HT1080 (cell line): Measurements from ENCODE around the gene RALGAPB. TPM values are rescaled to one million over a fixed set of nuclear protein-coding genes. Genes with fewer than 3 reads are reported as not detected.
"Not testable (repeated sequence)": the region's sequence is repeated elsewhere in the genome, so short reads cannot be mapped to it uniquely, and the experiment has no call there.

ENCODE experiments used
- DNase-seq: peaks from one replicate; pipeline ENCODE4 v3.0.0-alpha.2; 2015; ENCODE audit warnings: low read depth
- total RNA-seq: library from RNA; depleted of rRNA; stranded (reverse); fragments of >200 nt; shearing (Covaris generic); gene quantifications from 2 replicates; pipeline ENCODE4 v1.2.3, GENCODE V29; 2014

RALGAPB gene
- total RNA-seq, 1 experiment from 2014 or later = 15.5 TPM

DNA sequence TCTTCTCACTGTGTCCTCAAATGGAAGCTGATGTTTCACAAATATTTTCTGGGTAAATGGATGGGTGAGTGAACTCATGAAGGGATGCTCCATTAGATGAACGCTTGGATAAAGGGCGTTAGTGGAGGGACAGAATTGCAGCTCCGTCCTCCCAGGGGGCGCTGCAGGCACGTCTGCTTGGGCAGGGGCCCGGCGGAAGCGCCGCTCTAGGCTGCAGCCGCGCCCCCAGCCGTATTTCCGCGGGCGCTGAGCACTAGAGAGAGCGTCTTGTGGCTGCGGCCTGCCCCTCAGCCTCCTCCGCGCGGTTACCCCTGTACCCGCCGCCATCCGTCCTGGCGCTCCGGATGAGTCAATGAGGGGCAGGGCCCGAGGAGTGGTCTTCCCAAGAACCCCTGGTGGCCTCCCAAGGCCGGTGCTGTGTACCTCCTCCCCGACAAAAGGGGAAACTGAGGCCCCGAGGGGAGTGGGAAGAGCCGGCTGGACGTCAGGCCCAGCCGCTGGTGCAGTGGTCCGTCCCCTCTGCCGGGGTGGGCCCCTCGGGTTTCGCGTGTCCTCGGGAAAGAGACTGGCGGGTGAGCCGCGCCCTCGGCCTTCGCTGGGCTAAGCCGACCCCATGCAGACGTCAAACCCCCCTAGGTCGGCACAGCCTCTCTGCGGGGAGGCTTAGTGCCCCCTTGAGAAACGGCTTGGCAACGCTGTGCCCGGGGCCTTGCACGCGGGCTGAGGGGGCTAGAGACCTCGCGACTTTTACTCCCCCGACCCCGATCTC, 26.0 kb upstream of the RALGAPB start:
- DNase-seq = peak; percentile 86

DNA sequence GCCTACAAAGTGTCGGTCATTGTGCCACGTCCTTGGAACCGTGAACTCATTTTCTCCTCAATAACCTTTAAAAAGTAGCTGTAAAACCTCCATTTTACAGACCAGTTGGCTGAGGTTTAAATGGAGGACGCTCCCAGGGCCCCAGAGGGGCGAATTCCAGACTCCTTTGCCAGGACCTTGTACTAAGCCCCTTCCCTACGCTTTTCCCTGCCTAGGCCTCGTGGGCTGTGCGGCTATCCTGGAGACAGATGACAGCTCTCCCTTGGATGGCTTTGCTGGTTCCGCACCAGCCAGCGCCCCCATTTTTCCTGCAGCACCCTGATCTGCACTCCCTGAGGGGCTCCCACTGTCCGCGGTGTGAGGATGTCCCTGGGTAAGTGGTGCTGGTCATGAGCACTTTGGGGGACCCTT, 25.4 kb upstream of the RALGAPB start:
- no peak for DNase-seq

DNA sequence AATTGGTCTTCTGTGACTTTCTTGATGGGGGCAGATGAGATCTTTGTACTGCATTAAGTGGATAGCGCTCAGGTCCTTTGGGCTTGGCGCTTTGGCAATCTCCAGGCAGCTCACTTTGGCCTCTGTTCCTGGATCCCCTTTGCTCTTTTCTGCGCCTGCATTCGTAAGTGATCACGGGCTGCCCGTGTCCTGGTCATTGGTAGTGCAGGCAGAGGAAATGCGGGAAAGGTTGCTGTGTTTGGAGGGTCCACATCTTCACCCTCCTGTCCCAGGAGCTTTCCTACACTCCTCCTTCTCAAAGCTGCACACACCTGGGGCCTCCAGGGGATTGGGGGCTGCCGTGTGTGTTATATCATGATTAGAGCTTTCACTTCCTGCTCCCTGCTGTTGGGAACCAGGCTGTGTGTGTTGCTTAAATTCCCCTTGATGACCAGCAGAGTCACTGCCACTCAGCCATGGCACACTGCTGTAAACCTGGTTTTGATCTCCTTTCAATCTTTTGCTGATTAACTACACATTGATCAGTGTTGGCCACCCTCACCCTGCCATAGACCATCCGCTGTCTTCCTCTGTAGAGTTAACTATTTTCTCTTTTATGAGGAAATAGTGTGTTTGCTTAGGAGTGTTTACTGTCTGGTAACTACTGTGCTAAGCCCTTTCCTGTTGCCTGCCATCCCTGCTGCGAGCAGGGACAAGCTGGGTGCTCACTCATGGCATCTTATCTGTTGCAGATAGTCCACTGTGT, 24.5 kb upstream of the RALGAPB start:
- DNase-seq = no peak

DNA sequence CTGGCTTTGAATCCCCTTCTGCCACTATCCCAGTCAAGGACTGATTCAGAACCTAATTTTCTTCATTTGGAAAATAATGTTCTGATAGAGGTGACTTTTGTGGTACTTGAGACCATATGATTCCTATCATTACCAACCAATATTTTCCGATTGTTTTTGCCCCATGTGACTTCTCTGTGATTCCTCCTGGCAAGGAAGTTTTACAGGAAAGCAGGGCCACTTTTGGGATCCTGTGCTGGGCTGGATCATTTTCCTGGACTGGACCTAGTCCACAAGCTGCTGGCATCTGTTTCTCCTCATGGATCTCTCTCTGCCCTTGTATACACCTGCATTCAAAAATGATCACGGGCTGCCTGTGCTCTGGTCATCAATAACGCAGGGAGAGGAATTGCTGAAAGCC, 23.6 kb upstream of the RALGAPB start:
- no peak for DNase-seq

DNA sequence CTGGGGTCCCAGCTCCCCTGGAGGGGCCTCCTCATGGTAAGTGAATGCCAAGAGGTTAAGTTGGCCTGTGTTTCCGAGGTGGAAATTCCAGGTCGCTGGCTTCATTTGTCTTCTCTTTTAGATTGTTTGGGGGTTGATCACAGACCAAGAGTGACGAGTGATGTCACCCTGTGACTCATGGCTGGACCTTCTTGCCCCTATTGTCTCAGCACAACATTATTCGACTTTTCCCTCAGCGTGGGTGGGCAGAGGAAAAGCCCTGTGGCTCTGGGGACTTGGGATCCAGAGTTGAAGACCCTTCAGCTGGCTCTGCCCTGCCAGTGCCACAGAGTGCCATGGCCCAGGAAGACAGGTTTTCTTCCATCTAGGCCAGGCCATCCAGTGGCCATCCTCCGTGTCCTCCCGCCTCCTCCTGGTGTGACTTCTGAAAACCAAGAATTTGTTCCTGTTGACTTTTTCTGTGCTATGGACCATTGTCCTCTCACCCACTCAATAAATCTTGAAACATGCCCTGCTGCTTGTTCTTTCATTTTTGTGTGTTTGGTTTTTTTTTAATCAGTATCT, 22.1 kb upstream of the RALGAPB start:
- peak; percentile 79 for DNase-seq

DNA sequence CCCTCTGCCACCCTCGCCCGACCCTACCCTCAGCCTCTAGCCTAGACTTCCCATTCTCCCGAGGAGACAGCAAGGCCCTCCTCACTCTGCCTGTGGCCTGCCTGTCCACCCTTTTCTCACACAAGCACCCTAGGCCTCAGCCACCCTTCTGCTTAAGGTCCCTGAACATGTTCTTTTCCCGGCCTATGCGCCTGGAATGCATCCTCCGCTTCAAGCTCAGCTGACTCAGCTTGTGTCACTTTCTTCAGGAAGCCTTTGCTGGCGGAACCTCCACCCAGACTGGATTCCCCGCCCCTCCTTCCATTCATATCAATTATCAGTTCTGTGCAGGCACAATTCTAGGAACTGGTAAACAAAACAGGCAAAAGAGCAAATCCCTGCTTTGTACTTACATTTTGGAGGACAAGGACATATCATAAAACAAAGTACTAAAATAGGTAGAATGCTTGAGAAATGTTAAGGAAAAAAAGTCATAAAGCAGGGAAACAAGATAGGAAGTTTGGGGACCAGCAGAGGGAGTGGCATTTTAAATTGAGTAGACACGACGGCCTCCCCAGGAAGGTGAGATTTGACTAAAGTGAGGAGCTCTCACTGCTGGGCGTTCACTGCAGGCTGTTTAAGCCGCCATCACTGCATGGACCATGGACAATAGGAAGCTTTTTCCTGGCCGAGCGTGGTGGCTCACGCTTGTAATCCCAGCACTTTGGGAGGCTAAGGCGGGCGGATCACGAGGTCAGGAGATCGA, 19.6 kb upstream of the RALGAPB start:
- peak; percentile 74 for DNase-seq

DNA sequence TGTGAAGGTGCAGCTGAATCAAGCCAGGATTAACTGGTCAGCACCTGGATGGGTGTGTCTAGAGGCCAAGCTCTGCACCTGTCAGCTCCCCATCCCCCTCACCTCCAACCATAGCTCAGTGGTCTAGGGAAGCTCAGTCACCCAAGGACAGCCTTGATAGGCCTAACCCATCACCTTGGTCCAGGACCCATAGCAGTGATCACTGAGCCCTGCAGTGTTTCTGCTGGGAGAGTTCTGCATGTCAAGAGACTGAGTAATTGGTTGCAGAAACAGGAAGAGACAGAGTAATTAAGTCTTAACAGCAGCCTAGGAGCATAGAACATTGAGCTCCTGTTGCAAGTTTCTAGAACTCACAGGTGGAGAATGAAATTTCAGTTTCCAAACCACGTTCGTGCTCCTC, 18.7 kb upstream of the RALGAPB start:
- no peak for DNase-seq

DNA sequence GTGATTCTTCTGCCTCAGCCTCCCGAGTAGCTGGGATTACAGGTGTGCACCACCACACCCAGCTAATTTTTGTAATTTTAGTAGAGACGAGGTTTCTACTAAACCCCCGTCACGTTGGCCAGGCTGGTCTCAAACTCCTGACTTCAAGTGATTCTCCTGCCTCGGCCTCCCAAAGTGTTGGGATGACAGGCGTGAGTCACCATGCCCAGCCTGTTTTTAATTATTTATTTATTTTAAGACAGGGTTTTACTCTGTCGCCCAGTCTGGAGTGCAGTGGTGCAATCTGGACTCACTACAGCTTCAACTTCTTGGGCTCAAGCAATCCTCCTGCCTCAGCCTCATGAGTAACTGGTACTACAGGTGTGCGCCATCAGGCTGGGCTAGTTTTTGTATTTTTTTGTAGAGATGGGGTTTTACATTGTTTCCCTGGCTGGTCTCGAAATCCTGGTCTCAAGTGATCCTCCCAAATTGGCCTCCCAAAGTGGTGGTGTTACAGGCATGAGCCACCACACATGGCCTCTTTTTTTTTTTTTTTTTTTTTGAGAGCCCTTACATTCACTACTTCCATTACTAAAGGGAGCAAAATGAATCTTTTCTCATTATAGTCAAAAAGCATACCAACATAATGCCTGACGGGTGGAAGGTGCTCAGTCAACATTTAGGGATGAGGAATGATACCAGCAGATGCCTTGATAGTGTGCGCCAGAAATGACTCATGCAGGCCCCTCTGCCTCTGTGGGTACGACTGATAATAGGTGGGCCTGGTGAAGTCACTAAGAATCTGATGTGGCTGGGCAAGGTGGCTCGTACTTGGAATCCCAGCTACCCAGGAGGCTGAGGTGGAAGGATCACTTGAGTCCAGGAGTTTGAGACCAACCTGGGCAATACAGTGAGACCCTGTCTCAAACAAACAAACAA, 17.8 kb upstream of the RALGAPB start:
- DNase-seq = no peak

DNA sequence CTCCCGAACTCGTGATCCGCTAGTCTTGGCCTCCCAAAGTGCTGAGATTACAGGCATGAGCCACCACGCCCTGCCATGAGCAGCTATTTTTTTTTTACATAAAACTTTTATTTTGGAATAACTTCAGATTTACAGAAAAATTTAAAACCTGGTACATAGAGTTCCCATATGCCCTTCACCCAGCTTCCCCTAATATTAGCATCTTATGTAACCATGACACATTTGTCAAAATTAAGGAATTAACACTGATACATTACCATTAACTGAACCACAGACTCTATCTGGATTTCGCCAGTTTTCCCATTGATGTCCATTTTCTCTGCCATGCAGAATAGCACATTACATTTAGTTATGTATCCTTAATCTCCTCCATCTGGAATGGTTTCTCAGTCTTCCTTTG, 14.3 kb upstream of the RALGAPB start:
- no peak for DNase-seq

DNA sequence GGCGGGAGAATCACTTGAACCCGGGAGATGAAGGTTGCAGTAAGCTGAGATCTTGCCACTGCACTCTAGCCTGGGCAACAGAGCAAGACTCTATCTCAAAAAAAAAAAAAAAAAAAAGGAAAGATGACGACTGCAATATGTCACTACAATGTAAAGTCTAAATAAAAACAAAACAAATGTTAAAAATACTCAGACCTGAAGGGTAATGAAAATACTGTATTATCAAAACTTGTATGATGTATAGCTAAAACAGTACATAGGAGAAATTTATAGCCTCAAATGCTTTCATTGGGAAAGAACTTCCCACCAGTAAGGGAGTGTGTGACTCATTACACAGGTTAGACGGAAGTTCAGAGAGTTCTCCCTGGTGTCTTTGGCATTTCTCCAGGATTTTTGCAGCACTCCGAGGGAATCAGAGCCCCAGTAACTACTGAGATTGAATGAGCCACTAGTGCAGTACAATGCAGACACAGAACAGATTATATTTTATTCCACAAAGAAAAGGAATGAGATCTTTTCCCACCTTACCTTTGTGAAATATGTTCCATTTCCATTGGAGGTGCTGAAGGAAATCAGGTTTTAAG, 12.5 kb upstream of the RALGAPB start:
- DNase-seq = peak; percentile 81

DNA sequence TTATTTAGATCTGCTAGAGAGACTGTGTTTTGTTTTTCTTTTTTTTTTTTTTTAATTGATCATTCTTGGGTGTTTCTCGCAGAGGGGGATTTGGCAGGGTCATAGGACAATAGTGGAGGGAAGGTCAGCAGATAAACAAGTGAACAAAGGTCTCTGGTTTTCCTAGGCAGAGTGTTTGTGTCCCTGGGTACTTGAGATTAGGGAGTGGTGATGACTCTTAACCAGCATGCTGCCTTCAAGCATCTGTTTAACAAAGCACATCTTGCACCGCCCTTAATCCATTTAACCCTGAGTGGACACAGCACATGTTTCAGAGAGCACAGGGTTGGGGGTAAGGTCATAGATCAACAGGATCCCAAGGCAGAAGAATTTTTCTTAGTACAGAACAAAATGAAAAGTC, 12.0 kb upstream of the RALGAPB start:
- DNase-seq = not testable (repeated sequence)

DNA sequence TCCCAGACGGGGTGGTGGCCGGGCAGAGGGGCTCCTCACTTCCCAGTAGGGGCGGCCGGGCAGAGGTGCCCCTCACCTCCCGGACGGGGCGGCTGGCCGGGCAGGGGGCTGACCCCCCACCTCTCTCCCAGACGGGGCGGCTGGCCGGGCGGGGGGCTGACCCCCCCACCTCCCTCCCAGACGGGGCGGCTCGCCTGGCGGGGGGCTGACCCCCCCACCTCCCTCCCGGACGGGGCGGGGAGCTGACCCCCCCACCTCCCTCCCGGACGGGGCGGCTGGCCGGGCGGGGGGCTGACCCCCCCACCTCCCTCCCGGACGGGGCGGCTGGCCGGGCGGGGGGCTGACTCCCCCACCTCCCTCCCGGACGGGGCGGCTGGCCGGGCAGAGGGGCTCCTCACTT, 11.5 kb upstream of the RALGAPB start:
- not testable (repeated sequence) for DNase-seq

DNA sequence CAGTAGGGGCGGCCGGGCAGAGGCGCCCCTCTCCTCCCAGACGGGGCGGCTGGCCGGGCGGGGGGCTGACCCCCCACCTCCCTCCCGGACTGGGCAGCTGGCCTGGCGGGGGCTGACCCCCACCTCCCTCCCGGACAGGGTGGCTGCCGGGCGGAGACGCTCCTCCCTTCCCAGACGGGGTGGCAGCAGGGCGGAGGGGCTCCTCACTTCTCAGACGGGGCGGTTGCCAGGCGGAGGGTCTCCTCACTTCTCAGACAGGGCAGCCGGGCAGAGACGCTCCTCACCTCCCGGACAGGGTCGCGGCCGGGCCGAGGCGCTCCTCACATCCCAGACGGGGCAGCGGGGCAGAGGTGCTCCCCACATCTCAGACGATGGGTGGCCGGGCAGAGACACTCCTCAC, 11.1 kb upstream of the RALGAPB start:
- not testable (repeated sequence) for DNase-seq

DNA sequence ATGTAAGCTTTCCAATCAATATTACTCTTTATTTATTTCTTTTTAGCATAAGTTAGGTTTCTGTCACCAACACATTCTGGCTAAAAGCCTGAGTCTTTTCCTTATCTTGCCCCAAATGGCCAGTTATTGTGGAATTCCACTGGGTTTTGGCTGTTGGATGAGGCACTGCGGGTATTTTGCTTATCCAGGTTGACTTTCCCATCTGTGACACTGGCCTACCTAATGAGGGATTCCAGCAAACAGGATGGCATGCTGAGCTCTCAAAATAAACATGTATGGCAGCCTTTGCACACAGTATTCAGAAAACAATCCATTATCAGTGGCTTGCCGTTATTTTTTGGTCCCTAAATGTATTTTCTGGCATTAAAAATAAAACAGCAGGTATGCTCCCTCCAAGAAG, 6.5 kb upstream of the RALGAPB start:
- DNase-seq = no peak

DNA sequence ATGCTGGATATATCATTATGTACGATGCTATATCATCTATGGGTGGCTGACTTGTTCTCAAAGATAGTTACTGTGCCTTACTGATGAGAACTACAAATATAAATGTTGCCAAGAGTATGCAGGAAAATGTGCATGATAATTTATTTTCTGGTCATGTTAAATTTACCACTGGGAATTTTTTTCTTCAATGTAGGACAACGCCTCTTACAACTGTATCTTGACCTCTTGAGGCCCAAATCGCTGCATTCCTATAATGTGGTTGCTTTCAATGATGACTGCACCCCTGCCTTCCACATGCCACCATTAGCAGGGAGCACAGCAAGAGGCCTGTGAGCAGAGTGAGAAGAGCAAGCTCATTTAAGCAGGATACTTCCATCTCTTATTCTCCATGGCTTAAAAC, 5.7 kb upstream of the RALGAPB start:
- DNase-seq = no peak

DNA sequence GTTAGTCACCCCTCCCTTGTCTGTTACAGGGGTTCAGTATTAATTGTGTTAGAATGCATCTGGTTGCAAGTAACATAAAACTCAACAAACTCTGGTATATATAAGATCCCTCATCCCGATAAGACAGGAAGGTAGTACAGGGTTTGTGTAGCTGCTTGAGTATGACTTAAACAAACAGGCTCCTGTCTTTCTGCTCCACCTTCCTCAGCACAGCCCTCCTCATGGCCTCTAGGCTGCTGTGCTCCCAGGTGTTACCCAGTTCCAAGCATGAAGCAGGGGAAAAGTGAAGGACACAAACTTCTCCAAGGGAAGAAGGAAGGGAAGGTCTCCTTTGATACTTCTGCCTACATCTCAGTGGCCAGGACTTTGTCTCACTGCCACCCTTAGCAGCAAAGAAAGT, 1.4 kb upstream of the RALGAPB start:
- no peak for DNase-seq

DNA sequence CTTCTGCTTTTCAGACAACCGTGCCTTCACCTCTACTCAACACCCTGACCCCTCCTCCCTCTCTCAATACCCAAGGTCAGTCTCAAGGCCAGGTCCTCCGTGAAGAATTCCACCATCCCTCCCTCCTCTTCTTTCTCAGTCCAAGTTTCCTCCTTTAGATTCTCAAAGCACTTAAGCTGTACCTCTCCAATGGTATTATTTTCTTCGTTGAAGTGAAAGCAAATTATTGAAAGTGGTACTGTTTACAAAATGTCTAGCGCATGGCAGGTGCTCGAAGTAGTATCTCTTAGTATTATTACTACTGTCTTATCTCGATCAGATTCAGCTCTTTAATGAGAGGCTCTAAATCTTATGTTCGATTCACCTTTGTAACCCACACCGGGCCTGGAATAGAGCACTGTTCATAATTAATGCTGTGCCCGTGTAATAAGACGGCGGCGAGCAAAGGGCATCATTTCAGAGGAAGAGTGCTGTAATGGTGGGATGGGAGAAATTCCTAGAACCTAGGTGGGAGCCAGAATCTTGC, 593 bp upstream of the RALGAPB start:
- DNase-seq = no peak

DNA sequence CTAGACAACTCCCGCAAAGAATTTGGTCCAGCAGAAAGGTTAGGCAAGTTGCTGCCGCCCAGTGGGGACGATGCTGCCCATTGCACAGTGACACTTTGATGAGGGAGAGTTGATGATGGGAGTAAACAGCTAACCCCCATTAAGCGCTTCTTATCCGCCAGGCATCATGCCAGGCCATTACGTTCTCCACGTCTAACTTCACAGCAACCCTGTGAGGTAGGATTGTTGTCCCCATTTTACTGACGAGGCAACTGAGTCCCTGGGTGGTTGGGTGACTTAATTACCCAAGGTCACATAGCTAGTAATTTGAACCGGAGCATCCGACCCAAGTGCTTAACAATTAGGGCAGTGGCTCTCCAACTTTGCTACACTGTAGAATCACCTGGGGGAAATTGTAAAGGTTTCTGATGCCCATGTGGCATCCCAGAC, 738 bp downstream of the RALGAPB start:
- peak; percentile 21 for DNase-seq

DNA sequence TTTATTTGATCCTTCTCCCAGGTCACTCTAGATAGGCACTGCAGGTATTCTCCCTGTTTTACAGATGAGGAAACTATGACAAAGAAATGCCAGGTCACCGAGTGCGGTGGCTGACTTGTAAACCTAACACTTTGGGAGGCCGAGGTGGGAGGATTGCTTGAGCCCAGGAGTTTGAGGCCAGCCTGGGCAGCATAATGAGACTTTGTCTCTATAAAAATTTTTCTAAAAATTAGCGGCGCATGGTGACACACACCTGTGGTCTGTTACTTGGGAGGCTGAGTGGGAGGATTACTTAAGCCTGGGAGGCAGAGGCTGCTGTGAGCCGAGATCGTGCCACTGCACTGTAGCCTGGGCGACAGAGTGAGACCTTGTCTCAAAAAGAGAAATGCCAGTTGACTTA, 5.1 kb downstream of the RALGAPB start:
- DNase-seq = no peak

DNA sequence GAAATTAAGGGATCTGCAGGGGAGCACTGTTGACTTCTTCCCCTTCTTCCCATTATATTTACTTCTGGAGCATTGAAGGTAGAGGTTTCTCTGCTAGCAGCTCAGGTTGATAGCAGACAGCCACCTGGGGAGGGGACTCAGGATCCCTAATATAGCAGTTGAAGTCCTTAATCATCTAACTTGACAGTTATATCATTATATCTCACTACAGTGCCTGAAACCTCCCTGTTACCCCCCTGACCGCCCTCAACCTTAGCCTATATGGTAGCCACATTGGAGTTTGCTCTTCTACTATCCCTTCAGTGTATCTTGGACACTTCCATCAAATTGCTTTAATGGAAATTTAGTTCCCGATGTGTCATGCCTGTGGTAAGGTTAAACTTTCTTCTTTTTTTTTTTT, 7.0 kb downstream of the RALGAPB start:
- DNase-seq = no peak
